Nephron (organoid): ENCODE measurements around the gene ABHD18.
"Not testable (repeated sequence)": the region's sequence is repeated elsewhere in the genome, so short reads cannot be mapped to it uniquely, and the experiment has no call there.

Experiments
- H3K27ac Mint-ChIP-seq, 3 experiments: 2 replicates each; pipeline ENCODE4 v1.8.0; 2020; ENCODE audit warnings: mixed read lengths in 3 of 3, mild to moderate bottlenecking in 2 of 3, moderate library complexity in 1 of 3
- H3K27me3 Mint-ChIP-seq: 2 replicates; pipeline ENCODE4 v1.8.0; 2021; ENCODE audit warnings: low read depth, mild to moderate bottlenecking, moderate library complexity, mixed read lengths
- H3K36me3 Mint-ChIP-seq: 2 replicates; pipeline ENCODE4 v1.8.0; 2020; ENCODE audit warnings: low read depth, mixed read lengths
- H3K4me1 Mint-ChIP-seq: 2 replicates; pipeline ENCODE4 v1.8.0; 2020; ENCODE audit warnings: mixed read lengths
- H3K4me3 Mint-ChIP-seq, 3 experiments: 2 replicates each; pipeline ENCODE4 v1.8.0; 2020; ENCODE audit warnings: mild to moderate bottlenecking in 3 of 3, mixed read lengths in 3 of 3, moderate library complexity in 2 of 3
- H3K9me3 Mint-ChIP-seq: 2 replicates; pipeline ENCODE4 v1.8.0; 2020; ENCODE audit warnings: mixed read lengths
- TF ChIP-seq, protein P1 (sequence below), 3 experiments: fragments of 200-600 bp; sonication (generic); IDR thresholded peaks; one replicate each; pipeline ENCODE4 v1.5.0; 2021; ENCODE audit warnings: antibody characterized with exemption in 3 of 3; ENCODE audit not compliant: unreplicated experiment in 3 of 3

The ABHD18 gene

DNA sequence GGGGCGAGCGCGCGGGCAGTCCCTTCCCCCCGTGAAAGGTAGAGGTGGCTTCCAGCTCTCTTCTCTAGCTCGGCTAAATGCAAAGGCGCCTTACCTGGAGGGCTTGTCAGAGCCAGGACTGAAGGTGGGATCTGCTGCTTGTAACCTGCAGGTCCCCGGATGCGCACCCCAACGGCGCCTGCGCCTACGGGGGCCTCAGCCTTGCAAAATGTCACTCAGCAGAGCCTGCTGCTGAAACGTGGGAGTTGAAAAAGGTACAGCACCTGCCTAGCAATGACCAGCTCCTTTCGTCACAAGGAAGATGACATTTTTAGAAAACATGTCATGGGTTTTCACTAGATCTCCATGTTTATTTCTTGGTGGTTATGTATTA, 583 bp downstream of the ABHD18 start:
- H3K9me3 Mint-ChIP-seq: no peaks in the 10 kb centered on the region
- H3K4me1 Mint-ChIP-seq: peaks cover 12% of the 10 kb centered on the region
- TF ChIP-seq, protein P1, sequence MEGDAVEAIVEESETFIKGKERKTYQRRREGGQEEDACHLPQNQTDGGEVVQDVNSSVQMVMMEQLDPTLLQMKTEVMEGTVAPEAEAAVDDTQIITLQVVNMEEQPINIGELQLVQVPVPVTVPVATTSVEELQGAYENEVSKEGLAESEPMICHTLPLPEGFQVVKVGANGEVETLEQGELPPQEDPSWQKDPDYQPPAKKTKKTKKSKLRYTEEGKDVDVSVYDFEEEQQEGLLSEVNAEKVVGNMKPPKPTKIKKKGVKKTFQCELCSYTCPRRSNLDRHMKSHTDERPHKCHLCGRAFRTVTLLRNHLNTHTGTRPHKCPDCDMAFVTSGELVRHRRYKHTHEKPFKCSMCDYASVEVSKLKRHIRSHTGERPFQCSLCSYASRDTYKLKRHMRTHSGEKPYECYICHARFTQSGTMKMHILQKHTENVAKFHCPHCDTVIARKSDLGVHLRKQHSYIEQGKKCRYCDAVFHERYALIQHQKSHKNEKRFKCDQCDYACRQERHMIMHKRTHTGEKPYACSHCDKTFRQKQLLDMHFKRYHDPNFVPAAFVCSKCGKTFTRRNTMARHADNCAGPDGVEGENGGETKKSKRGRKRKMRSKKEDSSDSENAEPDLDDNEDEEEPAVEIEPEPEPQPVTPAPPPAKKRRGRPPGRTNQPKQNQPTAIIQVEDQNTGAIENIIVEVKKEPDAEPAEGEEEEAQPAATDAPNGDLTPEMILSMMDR (IDR thresholded peaks at IDR 0.05; ENCODE audit: unreplicated experiment in 3 of 3): no peak
- H3K27ac Mint-ChIP-seq: peak overlapping the region; percentile 93 to 96 (median 96)
- no peaks in the 10 kb centered on the region for H3K27me3 Mint-ChIP-seq
- peaks cover 12% of the 10 kb centered on the region for H3K36me3 Mint-ChIP-seq
- H3K4me3 Mint-ChIP-seq: peak overlapping the region; percentile 90 to 98 (median 97)

DNA sequence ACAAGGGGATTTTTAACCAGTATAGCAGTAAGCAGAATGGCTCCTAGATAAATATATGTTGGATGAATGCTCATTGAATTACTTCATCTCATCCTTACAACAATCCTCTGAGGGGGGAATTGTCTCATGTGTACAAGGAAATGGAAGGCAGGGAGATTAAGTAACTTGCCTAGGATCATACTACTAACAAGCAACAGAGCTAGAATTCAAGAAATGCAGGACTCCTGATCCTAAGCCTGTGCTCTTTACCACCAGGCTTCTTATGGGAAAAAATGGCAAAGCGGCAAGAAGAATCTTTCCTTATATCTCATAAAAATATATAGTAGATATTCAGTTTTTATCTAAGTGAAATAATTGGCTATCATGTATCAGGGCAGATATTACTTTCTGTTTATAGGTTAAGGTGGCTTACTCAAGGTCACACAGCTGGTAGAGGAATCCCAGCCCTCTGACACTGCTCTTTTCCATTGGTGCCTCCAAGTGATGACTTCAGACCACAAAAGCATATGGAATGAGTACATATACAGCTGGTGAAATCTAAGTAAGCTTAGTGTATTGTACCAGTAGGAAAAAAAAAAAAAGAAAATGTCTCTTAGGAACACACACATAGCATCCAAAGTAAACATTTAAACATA, 2.1 kb downstream of the ABHD18 start:
- H3K36me3 Mint-ChIP-seq: peaks cover 12% of the 10 kb centered on the region
- H3K27ac Mint-ChIP-seq: peak overlapping the region; percentile 22 to 66 (median 46)
- H3K4me3 Mint-ChIP-seq: peak overlapping the region; percentile 70 to 81 (median 78)
- no peaks in the 10 kb centered on the region for H3K9me3 Mint-ChIP-seq
- no peaks in the 10 kb centered on the region for H3K27me3 Mint-ChIP-seq
- TF ChIP-seq, protein P1 (IDR thresholded peaks at IDR 0.05; ENCODE audit: unreplicated experiment in 3 of 3): no peak
- peaks cover 12% of the 10 kb centered on the region for H3K4me1 Mint-ChIP-seq

DNA sequence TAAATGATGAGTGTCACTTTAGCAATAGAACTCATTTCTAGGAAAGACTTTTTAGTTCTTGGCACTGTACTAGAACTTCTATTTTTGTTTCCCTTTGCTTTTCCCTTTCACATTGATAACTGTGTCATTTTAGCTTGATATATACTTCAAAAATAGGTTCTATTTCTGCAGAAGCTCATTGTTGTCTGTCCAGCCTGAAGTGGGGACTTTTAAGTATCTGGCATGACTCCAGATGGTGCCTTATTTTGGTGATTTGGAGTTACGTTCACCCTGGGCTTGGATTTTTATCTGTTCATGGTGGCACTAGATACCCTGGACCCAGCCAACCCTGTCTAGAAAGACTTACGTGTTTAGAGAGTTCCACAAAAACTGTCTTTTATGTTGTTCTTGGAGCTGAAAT, 3.4 kb downstream of the ABHD18 start:
- Mint-ChIP-seq H3K27ac (no peak overlapping the region), H3K4me3 (no peak overlapping the region)
- TF ChIP-seq, protein P1 (IDR thresholded peaks at IDR 0.05; ENCODE audit: unreplicated experiment in 3 of 3): no peak

DNA sequence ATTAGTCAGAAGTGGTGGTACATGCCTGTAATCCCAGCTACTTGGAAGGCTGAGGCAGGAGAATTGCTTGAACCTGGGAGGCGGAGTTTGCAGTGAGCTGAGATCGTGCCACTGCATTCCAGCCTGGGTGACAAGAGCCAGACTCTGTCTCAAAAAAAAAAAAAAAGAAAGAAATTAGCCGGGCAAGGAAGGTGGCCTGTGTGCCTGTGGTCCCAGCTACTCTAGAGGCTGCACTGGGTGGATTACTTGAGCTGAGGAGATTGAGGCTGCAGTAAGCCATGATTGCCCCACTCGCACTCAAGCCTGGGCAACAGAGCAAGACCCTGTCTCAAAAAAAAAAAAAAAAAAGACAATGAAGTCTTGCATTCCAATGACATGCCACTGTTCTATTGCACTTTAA, 5.7 kb downstream of the ABHD18 start:
- not testable (repeated sequence) for H3K4me3 Mint-ChIP-seq, H3K9me3 Mint-ChIP-seq, H3K27ac Mint-ChIP-seq, H3K36me3 Mint-ChIP-seq, H3K27me3 Mint-ChIP-seq
- H3K4me1 Mint-ChIP-seq: peaks cover 10% of the 10 kb centered on the region

More for the DNA sequence above, 3.4 kb downstream of the ABHD18 start:
- Mint-ChIP-seq H3K27me3 (no peaks in the 10 kb centered on the region), H3K9me3 (no peaks in the 10 kb centered on the region), H3K36me3 (no peaks in the 10 kb centered on the region), H3K4me1 (peaks cover 12% of the 10 kb centered on the region)

DNA sequence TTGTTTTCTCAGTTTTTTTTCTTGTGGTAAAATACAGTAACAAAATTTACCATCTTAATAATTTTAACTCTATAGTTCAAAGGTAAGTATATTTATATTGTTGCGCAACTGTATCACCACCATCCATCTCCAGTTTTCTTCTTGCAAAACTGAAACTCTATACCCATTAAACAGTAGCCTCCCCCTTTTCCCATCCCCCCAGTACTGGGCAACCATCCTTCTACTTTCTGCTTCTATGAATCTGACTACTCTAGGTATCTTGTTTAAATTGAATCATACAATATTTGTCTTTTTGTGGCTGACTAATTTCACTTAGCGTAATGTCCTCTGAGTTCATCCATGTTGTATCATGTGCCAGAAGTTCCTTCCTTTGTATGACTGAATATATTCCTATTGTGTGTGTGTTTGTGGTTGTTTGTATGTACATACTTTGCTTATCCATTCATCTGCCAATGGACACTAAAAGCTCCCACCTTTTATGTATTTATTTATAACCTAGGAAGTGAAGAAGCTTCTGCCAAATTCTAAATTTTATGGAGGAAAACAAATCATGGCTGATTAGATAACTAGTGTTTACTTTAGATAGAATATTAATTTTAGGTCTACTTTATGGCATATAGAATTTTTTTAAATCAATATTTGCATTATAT, 10.0 kb downstream of the ABHD18 start:
- Mint-ChIP-seq H3K27ac (no peak overlapping the region), H3K36me3 (peaks cover 19% of the 10 kb centered on the region), H3K9me3 (peaks cover 3% of the 10 kb centered on the region), H3K27me3 (no peaks in the 10 kb centered on the region), H3K4me1 (no peaks in the 10 kb centered on the region), H3K4me3 (no peak overlapping the region)
- TF ChIP-seq, protein P1 (IDR thresholded peaks at IDR 0.05; ENCODE audit: unreplicated experiment in 3 of 3): no peak

DNA sequence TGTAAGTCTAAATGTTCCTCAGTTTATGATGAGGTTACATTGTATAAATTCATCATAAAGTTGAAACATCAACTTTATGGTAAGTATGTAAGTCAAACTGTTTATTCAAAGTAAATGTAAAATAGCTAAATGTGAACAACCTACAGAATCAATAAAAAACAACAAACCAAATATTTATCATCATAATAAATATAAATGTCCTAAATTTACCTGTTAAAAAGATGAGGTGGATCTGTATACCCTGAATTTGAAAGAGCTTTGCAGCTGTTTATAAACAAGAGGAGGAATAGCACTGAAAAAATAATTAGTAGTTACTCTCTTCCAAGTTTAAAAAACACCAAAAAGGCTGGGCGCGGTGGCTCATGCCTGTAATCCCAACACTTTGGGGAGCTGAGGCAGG, 13.7 kb downstream of the ABHD18 start:
- Mint-ChIP-seq H3K4me3 (no peak overlapping the region), H3K27ac (no peak overlapping the region), H3K36me3 (peaks cover 22% of the 10 kb centered on the region), H3K4me1 (no peaks in the 10 kb centered on the region), H3K27me3 (no peaks in the 10 kb centered on the region), H3K9me3 (peaks cover 3% of the 10 kb centered on the region)
- TF ChIP-seq, protein P1 (IDR thresholded peaks at IDR 0.05; ENCODE audit: unreplicated experiment in 3 of 3): no peak
